ENCODE measurements around the gene GPATCH8.
"Not testable (repeated sequence)": the region's sequence is repeated elsewhere in the genome, so short reads cannot be mapped to it uniquely, and the experiment has no call there.

GPATCH8 gene

GRCh38 chr17:44503147-44504029, at the start of gene GPATCH8:
TSS of gene GPATCH8 (minus strand) at chr17:44503406. CDS start at chr17:44503370, 36 bp downstream.
- DNase-seq: peak; percentile 93

- DNase-seq: no peak
Observed at GRCh38 chr17:44552361-44552760, 49.2 kb upstream of the GPATCH8 start.

- DNase-seq: no peak
Observed at GRCh38 chr17:44549686-44550085, 46.5 kb upstream of the GPATCH8 start.

- DNase-seq: no peak
Observed at GRCh38 chr17:44548376-44549230, 45.4 kb upstream of the GPATCH8 start.

GRCh38 chr17:44547625-44548267, 44.5 kb upstream of the GPATCH8 start:
- no peak for DNase-seq

GRCh38 chr17:44546671-44547606, 43.7 kb upstream of the GPATCH8 start:
- DNase-seq: no peak

GRCh38 chr17:44543905-44544523, 40.8 kb upstream of the GPATCH8 start:
- DNase-seq: no peak

GRCh38 chr17:44543213-44543904, 40.2 kb upstream of the GPATCH8 start:
- DNase-seq: no peak

- DNase-seq: no peak
Observed at GRCh38 chr17:44541884-44542581, 38.8 kb upstream of the GPATCH8 start.

- no peak for DNase-seq
Observed at GRCh38 chr17:44540246-44541084, 37.3 kb upstream of the GPATCH8 start.

- no peak for DNase-seq
Observed at GRCh38 chr17:44539673-44540072, 36.5 kb upstream of the GPATCH8 start.

- not testable (repeated sequence) for DNase-seq
Observed at GRCh38 chr17:44537922-44538321, 34.7 kb upstream of the GPATCH8 start.

GRCh38 chr17:44536090-44536953, 33.1 kb upstream of the GPATCH8 start:
- DNase-seq: no peak

- peak; percentile 87 for DNase-seq
Observed at GRCh38 chr17:44533533-44534246, 30.5 kb upstream of the GPATCH8 start.

GRCh38 chr17:44530896-44531418, 27.8 kb upstream of the GPATCH8 start:
- DNase-seq: no peak

- no peak for DNase-seq
Observed at GRCh38 chr17:44529864-44530263, 26.7 kb upstream of the GPATCH8 start.

GRCh38 chr17:44527954-44528353, 24.7 kb upstream of the GPATCH8 start:
- DNase-seq: no peak

All from activated CD8-positive, alpha-beta memory T cell treated with anti-CD3 and anti-CD28 coated beads, Interleukin-2, amount 50 U/mL, for 4 hours (primary cell).